Fibroblast of skin of left biceps (primary cell): ENCODE results near the gene TNNT2.
A peak's percentile ranks its signal among the peaks of the same experiment; 100 is the strongest.

Source experiments
- DNase-seq, 2 experiments: peaks; one replicate each; pipeline ENCODE4 v3.0.0-alpha.2; 2013; ENCODE audit warnings: low read depth in 2 of 2

The TNNT2 gene

GRCh38 chr1:201377611-201378092 is at the start of gene TNNT2:
Gene TNNT2 (minus strand): TSS chr1:201377680. CDS start chr1:201373254, 4,426 bp downstream.
- DNase-seq = no peak

DNA sequence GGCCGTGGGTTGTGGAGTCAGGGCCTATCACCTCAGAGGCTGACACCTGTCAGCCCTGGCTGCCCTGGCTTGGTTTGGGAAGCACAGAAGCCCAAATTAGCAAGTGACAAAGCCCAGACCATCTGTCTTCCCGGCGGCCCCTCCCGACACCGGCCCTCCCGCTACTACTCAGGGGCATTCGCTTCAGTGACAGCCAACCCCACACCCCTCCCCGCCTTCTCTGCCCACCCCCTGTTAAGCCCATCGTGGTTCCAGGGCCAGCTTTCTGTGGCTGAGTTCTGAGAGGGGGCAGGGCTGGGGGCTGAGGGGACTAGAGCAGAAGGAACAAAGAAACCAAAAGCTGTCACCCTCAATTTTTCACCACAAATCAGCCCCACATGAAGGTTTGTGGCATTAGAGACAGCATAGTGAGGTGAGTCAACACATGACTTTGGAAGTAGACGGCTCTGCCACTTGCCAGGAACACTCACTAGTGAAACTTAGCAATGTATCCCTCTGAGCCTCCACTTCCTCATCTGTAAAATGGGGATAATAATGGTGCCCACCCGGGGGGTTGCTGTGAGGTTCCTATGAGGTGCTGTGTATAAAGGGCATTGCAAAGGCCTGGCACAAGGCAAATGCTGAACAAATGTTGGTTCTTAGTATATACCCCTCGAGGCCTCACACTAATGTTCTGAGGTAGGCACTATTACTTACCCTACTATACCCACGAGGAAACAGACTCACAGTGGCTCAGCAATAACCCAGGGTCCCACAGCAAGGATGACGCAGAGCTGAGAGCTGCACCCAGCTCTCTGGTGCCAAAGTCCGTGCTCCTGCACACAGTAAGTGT is 49.2 kb upstream of the TNNT2 start:
- DNase-seq = no peak

GRCh38 chr1:201424146-201424545 is 46.7 kb upstream of the TNNT2 start:
- DNase-seq = no peak

DNA sequence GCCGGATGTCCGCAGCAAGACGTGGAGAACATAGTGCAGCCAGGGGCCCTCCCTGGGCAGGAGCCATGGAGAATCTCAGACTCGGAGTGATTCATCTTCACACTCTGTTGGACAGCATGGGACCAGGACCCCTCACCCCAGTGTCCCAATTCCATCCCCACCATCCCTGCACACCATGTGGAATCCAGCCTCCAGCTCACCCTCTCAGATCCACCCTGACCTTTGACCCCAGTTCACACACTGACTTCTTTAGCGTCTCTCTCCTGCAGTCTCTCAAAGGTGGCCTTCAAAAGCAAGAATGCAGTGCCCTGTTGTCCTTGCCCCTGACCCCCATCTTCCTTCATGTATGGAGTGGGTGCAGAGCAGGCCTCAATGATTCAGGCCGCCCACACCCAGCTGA is 46.2 kb upstream of the TNNT2 start:
- no peak for DNase-seq

DNA sequence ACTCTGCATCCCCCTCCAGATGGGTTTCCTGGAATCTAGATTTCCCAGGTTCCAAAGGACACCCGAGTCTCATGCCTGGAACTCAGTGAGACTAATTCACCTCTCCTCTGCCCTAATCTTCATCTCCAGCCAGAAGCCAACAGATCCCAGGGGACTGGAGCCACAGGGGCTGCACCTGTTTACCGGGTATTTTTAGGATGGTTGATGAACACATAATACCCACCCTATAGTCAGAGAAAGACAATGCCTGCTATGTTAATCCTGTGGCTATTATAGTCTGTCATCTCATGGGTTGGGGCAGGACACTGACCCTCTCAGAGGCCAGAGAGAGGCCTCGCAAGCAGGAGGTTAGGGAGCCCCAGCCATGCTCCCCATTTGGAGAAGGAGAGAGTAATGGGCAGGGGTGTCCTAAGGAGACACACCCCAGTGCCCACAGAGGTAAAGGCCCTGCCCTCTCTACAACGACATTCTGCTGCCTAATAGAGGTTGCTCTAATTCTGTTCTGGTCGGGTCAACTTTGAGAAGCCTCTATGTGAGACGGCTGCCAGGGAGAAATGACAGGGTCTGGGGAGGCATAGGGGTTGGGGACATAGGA is 45.1 kb upstream of the TNNT2 start:
- DNase-seq = no peak

GRCh38 chr1:201422026-201422425 is 44.5 kb upstream of the TNNT2 start:
- DNase-seq = no peak

DNA sequence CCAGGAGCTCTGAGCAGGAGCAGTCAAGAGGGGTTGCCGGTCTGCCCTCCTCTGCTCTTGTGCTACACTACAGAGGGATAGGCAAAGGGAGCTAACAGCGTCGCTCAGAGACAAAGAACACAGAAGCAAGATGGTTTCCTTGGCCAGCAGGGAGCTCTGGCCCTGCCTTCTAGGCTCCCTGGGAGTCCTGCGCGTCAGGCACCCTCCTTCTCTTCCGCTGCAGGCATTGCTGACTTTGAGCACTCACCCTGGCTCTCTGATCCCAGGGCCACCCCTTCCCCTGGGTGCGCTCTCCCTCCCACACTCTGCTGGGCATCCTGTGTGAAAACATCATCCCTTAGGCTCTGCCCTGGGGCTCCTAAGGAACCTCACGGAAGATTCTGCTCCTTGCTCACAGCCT is 43.6 kb upstream of the TNNT2 start:
- no peak for DNase-seq

DNA sequence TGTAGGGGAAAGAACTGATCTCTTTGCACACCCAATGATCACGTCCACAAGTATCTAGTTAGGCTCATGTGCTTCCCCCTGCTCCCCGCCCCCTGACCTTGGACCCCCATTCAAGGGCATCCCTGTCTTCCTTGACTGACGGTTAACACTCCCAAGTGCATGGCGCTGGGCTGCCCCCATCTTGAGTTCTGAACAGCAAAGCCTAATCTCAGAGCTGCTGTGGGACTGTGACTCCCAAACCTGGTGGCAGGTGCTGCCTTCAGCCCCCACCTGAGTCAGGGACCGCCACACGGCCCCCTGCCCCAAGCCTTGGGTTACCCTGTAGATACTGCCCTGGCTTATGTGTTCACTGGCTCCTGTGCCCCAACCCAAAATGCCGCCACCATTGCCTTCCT is 43.1 kb upstream of the TNNT2 start:
- no peak for DNase-seq

GRCh38 chr1:201419746-201420607 is 42.5 kb upstream of the TNNT2 start:
- no peak for DNase-seq

GRCh38 chr1:201419256-201419655 is 41.8 kb upstream of the TNNT2 start:
- no peak for DNase-seq

GRCh38 chr1:201418461-201418860 is 41.0 kb upstream of the TNNT2 start:
- no peak for DNase-seq

DNA sequence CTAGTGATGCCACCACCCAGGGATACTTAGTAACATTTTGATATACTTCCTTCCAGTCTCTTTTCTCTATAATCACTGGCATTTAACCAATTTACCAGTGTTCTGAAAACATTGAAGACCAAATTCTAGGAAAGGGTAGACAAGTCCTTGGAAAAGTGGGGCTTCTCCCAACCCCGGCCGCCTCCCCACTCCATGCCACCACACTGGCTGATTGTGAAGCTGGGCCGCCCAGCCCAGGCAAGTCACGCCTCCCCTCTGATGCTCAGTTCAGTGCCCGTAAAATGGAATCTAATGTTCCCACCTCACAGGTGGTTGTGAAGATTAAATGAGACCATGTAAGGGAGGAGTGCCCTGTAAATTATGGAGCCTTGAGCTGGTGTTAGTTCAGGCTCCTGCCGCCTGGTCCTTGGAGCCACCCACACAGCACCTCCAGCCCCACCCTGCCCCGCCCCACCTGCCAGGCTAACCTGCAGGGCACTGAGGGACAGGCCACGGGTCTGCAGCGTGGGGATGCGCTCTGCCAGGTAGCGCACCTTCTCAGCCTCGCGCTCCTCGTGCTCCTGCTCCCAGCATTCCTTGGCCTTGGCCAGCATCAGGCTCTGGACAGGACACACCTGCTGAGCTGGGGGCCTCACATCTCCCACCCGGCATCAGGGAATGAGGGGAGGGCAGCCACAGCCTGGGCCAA is 36.7 kb upstream of the TNNT2 start:
- no peak for DNase-seq

DNA sequence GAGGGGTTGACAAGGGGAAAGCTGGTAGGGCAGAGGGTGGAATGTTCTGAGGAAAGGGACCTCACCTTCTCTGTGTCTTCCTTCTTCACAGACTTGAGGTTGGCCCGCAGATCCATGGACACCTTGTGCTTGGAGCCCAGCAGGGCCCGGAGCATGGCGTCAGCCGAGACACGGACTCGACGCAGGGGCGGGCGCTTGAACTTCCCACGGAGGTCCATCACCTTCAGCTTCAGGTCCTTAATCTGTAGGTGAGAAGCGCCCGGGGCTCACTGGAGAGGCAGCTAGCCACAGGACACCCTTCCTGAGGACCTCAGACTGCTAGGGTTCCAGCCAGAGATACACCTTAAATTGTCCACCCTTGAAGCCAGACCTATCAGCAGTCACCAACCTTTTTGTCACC is 33.8 kb upstream of the TNNT2 start:
- no peak for DNase-seq

- no peak for DNase-seq
These were observed 32.0 kb upstream of the TNNT2 start for GRCh38 chr1:201409440-201409839.

- DNase-seq = no peak
These were observed 31.3 kb upstream of the TNNT2 start for GRCh38 chr1:201408834-201409200.

GRCh38 chr1:201408176-201408833 is 30.8 kb upstream of the TNNT2 start:
- DNase-seq = peak; percentile 25 to 36

DNA sequence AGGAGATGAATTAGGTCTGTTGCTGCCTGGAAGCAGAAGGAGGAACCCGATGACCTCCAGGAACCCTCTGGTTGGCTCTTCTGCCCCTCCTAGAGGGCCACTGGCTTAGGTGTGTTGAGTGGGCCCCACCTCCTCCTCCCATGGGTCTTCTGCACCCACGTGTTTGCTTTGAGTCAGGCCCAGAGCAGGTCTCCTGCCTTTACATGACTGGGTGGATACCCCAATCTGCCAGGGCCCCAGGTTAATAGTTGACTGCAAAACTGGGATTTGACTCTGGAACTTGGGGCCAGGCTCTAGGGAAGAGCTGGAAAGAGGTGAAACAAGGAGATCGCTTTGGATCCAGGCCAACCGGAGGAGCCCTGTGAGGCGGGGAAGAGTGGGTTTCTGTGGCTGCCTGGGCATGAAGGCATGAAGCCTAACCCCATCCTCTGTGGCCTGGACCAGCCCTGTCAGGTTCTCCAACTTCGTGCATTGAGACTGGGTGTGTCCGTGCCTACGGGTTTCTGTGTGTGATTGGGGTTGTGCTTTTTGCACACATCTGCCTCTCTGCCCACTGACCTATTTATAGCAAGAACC is 29.4 kb upstream of the TNNT2 start:
- DNase-seq = no peak

- no peak for DNase-seq
These were observed 28.0 kb upstream of the TNNT2 start for GRCh38 chr1:201405484-201405831.

DNA sequence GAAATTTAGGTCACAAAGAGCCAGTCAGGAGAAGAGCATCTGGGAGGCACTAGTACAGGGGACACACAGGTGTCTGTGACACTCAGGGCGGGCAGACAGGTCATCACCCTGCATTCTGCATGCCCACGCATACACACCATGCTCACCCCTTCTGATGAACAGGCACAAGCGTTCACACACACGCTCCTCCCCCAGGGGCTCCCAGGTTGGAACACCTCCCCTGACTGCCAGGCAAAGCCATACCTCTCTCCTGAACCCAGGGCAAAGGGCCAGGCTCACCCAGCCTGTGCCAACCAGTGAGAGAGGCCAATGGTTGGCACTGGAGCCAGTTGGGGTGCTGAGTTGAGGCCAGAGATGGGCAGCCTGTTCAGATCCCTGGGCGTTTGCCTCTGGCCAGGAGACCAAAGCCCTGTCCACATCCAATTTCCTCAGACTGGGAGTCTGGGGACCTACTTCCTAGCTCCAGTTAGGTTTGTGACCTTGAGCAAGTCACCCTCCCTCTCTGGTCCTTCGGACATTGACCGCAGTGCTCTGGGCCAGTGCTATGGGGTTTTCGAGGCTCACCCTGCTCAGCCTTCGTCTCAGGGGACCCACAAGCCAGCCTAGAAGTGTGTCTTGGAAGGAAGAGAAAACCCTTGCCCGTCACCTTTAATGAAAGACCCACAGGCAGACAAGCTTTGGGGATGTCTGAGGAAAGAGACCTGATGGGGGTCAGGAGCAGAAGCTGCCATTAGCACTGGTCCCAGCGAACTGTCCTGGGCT is 27.4 kb upstream of the TNNT2 start:
- DNase-seq = no peak

DNA sequence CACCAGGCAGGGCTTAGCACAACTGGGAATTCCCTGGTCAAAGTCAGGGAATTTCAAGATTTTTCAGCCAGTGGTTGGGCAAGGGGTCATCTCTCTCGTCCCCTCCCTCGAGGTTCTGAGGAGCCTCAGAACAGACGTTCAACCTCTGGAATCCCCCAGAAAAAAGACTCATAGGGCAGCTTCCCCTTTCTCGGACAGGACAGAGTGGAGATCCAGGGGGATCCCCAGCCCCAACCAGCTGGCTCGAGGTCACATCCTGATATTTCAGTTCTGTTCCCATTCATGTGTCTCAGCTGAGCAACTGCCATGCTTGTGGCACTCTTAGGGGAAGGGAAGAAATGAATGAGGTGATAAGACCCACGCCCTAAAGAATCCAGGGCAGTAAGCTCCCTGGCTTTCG is 26.6 kb upstream of the TNNT2 start:
- no peak for DNase-seq
